Activated CD4-positive, alpha-beta T cell treated with anti-CD3 and anti-CD28 coated beads, Interleukin-2, Interleukin-6, amounts not matched to agents 100 ng/mL and 50 ng/mL, durations not matched to agents 16 hours and 8 hours (primary cell): ENCODE data around the gene LCN6.
A peak's percentile ranks its signal among the peaks of the same experiment; 100 is the strongest.
"Not testable (repeated sequence)": the region's sequence is repeated elsewhere in the genome, so short reads cannot be mapped to it uniquely, and the experiment has no call there.

Source experiments
- DNase-seq: peaks from one replicate; pipeline ENCODE4 v3.0.0-alpha.2; 2020

The LCN6 gene, protein sequence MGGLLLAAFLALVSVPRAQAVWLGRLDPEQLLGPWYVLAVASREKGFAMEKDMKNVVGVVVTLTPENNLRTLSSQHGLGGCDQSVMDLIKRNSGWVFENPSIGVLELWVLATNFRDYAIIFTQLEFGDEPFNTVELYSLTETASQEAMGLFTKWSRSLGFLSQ

DNA sequence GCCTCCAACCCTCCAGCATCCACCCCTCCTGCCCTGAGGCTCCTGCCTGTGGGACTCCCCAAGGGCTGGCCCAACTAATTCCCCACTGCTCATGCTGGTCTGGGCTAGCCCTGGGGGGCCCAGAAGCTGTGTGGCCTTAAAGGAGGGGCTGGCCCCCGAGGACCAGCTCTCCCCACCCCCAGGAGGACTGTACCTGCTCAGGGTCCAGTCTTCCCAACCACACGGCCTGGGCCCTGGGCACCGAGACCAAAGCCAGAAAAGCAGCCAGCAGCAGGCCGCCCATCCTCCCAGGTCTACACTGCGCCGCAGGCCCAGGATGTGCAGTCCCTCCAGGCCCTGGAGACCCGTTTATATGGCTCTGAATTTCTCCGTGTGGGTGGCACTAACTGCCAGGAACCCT is at the start of gene LCN6:
Gene LCN6, minus strand, starts transcription at position 325 of the 400 bp plus-strand sequence. Its CDS starts 42 bp downstream, at position 283.
- no peak for DNase-seq

DNA sequence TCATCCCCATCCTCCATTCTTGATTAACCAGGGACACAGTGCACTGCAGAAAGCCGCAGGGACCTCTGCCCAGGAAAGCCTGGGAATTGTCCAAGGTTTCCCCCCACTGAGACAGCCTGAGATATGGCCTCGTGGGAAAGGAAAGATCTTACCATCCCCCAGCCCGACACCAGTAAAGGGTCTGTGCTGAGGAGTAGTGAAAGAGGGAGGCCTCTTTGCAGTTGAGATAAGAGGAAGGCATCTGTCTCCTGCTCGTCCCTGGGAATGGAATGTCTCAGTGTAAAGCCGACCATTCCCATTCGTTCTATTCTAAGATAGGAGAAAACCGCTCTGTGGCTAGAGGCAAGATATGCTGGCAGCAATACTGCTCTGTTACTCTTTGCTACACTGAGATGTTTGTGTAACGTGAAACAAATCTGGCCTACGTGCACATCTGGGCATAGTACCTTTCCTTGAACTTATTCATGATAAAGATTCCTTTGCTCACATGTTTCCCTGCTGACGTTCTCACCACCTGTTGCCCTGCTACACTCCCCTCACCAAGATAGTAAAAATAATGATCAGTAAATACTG is 48.5 kb upstream of the LCN6 start:
- DNase-seq = not testable (repeated sequence)

DNA sequence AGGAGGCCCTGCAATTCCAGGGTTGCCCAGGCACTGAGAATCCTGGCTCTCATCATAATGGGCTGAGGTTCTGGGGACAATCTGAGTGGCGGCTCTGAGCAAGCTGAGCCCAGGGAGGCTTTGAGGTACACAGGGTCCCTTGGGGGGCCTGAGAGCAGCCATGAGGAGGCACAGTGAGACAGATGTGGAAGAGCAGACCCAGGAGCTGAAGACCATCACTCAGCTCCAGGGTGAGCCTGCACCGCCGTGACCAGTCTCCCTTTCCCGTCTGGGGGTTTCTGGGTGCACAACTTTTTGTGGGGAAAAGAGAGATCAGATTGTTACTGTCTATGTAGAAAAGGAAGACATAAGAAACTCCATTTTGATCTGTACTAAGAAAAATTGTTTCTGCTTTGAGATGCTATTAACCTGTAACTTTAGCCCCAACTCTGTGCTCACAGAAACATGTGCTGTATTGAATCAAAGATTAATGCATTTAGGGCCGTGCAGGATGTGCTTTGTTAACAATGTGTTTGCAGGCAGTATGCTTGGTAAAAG is 48.0 kb upstream of the LCN6 start, which contains the start of gene CCDC183:
Gene CCDC183, plus strand, starts transcription at position 101 of the 537 bp plus-strand sequence. Its CDS starts 60 bp downstream, at position 161.
- DNase-seq = no peak

DNA sequence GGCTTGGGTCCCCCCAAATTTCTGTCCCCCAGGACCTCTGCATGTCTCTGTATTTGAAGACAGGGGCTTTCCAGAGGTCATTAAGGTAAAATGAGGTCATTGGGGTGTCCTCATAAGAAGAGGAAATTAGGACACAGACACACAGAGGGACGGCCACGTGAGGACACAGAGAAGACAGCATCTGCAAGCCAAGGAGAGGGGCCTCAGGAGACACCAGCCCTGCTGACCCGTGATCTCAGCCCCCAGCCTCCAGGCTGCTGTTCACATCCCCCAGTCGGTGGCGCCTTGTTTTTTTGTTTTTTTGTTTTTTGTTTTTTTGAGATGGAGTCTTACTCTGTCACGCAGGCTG is 46.6 kb upstream of the LCN6 start:
- DNase-seq = no peak

DNA sequence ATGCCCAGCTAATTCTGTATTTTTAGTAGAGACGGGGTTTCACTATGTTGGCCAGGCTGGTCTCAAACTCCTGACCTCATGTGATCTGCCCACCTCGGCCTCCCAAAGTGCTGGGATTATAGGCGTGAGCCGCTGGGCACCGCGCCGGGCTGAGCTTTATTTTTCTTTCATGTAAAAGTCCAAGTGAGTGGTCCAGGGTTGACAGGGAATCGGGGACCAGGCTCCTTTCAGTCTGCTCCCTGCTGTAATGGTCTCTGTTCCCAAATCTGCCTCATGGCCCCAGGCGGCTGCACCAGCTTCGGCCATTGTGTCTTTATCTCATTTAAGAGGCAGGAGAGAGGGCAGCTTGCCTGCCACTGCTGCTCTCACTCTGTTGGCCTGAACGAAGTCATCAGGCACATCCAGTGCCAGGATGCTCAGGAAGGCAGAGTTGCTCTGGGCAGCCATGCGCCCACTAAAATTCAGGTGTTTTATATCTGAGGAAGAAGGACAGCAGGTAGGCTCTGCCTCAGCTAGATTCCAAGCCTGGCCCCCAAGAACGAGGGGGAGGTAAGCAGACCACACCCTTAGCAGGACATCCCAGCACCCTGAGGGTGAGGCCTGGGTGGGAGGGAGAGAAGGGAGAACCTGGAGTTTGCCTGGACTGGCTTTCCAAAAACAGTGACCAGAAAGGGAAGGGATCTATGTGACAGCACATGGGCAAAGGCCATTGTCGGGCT is 46.1 kb upstream of the LCN6 start:
- no peak for DNase-seq

DNA sequence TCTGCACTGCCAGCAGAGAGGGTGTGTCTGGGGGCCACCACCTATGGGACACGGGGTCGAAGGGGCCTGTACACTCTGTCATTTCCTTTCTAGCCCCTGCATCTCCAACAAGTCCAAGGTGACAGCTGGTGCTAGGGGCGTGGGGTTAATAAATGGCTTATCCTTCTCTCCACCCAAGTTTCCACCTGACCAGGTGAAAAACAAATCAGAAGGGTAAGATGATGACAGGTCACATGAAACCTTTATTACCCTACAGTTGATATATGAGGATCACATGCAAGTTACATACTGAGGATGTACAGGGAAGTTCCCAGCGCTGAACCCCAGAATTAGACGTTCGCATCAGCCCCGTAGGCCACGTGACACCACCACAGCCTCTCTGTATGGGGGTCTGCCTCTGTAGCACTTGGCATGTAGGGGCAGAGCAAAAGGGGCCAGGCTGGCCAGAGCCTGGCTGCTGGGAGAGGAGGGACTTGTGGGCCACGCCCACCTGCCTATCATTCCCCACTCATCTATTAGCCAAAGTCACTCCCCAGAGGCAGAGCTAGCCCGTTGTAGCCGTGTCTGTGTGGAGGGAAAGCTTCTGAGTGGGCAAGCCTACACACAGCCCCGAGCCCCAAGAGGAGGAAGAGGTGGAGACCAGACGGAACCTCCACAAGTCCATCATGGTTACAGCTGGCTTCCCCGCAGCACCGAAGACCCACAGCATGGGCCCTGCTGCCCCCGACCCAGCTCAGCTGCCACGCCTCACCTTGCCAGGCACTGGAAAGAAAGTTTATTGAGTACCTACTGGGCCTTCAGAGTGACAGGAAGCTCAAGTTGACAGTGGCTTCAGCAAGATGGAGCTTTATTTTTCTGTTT is 45.0 kb upstream of the LCN6 start:
- DNase-seq = no peak

DNA sequence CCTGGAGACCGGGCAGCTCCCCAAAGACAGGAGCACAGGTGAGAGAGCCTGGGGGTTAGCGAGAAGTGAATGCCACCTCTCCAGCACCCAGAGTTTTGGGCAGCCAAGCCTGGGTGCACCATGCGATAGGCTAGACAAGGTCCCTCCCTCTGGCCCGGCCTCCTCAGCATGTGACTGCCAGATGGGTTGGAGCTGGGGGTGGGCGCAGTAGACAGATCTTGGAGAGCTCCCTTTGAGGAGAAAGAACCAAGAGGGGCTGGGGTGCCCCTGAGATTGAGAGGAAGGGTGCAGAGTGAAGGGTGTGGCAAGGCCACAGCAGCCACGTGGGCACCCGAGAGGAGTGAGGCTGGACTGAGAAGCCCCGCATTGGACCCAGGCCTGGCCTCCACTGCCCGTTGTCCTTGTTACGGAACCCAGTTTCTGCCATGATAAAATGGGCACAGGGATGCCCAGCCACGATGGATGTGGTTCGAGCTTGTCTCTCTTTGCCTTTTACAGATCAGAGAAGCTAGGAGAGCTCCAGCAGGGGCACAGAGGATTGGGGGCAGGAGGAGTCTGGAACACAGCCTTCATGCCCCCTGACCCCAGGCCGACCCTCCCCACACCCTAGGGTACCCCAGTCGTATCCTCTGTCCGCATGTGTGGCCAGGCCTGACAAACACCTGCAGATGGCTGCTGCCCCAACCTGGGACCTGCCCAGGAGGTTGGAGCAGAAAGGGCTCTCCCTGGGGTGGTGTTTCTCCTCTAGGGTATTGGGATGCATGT is 44.2 kb upstream of the LCN6 start:
- no peak for DNase-seq

DNA sequence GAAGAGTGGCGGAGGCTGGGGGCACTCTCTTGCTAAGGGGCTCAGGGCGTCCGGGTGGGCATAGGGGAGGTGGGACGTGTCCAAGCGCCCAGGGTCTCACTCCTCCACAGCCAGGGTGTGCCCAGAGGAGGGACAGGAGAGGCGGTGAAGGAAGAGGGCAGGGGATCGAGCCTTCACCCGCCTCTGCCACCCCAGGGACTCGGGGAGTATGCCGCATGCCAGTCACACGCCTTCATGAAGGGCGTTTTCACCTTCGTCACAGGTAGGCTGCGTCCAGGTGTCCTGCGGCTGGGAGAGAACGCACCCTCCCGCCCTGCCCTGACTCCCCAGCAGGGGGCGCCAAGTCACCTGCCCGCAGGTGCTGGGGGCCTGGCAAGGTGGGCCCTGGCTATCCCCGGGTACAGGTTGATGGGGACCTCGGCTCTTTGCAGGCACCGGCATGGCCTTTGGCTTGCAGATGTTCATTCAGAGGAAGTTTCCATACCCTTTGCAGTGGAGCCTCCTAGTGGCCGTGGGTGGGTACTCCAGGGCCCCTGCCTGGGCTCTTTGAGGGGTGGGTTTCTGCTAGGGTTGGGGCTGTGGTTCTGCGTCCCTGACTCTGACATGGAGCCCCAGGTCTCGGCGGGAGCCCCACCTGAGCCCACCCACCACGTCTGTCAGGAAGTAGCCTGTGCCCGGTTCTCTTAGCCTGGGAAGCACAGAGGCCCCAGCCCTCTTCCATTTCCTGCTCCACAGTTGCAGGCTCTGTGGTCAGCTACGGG is 43.4 kb upstream of the LCN6 start:
- DNase-seq = peak; percentile 78

DNA sequence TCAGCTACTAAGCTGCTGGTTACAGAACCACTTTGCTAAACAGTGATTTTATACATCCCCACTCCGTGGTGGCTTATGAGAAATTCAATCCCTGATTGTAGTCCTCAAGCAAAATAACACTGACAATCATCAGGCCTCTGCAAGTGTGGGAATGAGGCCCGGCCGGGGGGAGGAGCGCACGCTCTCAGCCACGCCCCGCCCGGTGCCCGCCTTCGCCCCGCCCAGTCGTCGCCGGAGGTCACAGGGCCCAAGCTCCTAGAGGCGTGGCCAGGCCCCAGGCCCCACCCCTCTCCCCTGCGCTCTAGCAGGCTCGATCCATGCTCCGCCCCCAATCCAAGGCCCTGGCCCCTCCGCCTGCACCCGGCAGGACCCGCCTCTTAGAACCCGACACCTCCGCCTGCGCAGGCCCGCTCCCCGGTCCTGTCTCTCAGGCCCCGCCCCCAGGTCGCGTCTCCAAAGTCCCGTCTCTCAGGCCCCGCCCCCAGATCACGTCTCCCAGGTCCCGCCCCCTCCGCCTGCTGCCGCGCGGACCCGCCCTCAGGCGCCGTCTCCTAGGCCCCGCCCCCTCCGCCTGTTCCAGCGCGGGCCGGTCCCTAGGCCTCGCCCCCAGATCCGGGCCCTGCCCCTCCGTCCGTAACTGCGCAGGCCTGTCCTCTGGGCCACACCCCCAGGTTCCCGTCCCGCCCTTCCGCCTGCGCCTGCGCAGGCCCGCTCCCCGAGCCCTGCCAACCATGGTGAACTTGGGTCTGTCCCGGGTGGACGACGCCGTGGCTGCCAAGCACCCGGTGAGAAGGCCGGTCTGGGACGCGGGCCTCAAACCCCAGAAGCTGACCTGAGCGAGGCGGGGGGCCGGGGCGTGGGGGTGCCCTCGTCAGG is 42.6 kb upstream of the LCN6 start, which contains the start of gene TMEM141:
Gene TMEM141, plus strand, starts transcription at position 705 of the 876 bp plus-strand sequence. Its CDS starts 27 bp downstream, at position 732.
- peak; percentile 100 for DNase-seq

DNA sequence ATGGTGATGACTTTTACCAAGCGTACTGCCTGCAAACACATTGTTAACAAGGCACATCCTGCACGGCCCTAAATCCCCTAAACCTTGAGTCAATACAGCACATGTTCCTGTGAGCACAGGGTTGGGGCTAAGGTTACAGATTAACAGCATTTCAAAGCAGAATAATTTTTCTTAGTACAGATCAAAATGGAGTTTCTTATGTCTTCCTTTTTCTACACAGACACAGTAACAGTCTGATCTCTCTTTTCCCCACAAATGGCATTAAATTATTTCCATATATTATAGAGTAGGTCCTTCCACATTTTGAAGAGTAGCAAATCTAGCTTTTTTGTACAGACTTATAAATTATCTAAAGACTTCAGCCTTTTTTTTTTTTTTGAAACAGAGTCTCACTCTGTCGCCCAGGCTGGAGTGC is 41.2 kb upstream of the LCN6 start:
- DNase-seq = no peak

DNA sequence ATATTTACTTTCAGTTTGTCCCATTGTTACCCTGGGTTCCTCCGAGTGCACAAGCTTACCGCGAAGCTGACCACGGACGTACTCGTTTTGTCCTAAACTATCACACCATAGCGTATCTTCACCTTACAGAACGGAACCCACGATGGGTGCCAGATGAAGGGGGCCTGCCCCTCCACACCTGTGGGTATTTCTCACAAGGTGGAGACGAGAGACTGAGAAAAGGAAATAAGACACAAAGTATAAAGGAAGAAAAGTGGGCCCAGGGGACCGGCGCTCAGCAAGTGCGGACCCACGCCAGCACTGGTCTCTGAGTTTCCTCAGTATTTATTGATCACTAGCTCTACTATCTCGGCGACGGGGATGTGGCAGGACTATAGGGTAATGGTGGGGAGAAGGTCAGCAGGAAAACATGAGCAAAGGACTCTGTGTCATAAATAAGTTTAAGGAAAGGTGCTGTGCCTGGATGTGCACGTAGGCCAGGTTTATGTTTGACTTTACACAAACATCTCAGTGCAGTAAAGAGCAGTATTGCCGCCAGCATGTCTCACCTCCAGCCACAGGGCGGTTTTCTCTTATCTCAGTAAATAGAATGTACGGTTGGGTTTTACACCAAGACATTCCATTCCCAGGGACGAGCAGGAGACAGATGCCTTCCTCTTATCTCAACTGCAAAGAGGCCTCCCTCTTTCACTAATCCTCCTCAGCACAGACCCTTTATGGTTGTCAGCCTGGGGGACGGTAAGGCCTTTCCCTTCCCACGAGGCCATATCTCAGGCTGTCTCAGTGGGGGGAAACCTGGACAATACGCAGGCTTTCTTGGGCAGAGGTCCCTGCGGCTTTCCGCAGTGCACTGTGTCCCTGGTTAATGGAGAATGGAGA is 40.6 kb upstream of the LCN6 start:
- not testable (repeated sequence) for DNase-seq

DNA sequence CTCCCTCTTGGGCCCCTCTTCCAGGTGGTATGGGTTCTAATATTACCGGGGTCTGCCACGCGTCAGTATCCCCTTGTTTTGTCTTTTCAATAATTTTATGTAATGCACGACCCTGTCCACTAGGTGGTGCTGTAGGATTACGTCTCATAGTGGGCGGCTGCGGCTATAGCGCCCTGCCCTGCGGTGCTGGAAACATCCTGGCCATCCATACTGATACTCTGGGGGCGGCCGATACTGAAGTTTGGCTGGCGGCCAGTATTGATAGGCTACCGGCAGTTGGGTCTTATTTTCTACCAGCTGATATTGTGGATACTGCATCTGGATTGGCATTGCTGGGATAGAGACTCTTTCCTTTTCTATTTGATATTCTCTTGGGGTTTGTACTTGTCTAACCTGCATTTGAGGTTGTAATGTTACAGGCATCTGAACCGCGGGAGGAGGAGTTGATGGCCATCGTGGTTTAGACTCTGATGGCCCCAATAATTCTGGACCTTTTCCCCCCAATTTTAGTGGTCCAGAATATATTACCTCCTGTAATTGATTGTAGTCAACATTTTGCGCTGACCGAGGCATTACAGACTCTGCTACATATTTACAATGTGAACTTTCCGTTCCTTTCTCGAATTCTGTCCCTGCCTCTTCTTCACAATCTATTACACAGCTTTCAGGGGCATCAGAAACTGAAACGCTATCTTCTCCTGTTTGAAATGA is 39.5 kb upstream of the LCN6 start:
- DNase-seq = peak; percentile 90

DNA sequence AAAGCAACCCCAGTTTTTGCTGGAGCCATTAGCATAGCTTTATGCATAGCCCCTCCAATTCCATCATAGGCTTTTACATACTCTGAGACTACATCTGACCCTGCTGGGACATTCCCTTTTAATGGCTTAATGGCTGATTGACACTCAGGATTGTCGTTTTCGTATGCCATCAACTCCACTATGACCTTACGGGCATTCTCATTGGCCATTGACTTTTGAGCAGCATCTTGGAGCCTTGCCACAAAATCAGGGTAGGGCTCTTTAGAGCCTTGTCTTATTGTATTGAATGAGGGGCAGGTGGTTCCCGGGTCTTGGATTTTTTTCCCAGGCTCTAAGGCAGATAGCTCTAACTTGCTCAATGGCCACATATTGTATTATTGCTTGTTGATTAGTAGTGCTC is 38.7 kb upstream of the LCN6 start:
- not testable (repeated sequence) for DNase-seq

DNA sequence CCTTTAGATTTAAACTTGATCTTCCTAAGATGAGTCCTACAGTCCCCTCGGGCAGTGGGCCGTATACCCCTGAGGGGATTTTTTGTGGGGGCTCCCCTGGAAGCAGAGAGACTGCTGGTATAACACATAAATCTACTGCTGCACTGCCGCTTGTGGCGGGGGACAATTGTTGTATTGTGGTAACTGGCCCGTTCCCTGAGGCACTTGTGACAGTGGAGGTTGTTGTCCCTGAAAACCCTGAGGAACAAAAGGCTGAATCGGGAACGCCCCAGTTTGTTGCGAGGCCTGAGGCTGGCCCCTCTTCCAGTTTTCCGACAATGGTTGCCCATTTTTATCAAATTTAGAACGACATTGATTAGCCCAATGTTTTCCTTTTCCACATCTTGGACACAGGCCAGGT is 38.1 kb upstream of the LCN6 start:
- no peak for DNase-seq

DNA sequence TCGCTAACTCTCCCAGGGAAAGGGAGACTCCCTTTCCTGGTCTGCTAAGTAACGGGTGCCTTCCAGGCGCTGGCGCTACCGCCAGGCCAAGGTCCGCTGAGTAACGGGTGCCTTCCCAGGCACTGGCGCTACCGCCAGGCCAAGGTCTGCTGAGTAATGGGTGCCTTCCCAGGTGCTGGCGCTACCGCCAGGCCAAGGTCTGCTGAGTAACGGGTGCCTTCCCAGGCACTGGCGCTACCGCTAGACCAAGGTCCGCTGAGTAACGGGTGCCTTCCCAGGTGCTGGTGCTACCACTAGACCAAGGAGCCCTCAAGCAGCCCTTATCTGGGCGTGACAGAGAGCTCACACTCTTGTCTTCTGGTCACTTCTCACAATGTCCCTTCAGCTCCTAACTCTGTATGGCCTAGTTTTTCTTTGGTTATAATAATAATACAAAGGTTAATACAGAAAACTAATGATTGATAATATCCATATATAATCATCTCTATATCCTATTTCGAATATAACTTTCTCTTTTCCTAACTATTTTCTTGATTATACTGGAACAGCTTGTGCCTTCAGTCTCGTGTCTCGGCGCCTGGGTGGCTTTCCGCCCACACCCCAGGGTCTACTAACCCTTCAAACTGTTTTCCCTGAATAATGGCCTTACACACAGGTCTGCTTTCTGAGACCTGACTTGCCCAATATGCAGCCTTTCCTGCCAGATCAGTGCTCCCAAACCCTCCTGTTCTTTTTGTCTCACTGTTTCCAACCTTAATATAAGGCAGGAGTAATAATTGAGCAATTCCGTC is 37.4 kb upstream of the LCN6 start:
- not testable (repeated sequence) for DNase-seq

DNA sequence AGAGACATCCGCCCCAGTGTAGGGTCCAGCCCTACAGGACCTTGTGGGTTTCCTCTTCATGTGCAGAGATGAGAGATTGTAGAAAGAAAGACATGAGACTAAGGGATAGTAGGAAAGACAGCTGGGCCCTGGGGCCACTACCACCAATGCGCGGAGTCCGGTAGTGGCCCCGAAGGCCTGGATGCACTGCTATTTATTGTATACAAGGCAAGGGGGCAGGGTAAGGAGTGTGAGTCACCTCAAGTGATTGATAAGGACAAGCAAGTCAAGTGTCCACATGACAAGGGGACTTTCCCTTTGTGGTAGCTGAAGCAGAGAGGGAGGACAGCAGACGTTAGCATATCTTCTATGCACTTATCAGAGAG is 36.7 kb upstream of the LCN6 start:
- peak; percentile 49 for DNase-seq

DNA sequence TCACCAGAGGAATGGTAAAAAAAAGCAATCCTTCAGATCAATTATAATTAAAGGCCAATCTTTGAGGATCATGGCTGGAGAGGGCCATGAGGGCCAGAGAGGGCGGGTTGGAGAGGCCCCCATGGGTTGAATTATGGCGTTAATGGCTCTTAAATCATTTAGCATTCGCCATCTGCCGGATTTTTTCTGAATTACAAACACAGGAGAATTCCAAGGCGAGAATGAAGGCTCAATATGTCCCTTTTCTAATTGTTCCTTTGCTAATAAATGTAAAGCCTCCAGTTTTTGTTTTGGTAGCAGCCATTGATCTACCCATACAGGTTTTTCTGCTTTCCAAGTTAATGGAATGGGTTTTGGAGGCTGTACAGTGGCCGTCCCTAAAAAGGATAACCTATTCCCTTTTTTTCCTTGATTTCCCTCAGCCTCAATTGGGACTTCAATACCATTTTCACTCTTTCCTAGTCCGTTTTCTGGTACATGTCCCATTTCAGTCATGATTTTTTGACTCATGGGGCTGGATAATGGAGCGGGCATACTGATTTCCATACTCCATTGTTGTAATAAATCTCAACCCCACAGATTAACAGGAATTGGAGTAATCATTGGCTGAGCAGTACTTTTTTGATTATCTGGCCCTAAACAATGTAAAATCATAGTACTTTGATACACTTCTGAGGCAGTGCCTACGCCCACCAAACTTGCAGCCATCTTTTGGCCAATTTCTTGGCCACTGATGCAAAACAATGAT is 36.1 kb upstream of the LCN6 start:
- DNase-seq = peak; percentile 41
